GM12874 (cell line): ENCODE data around the gene LRPPRC.

ENCODE experiments used
- TF ChIP-seq, protein P1 (sequence below): IDR thresholded peaks from 2 replicates; pipeline ENCODE4 v1.5.1; 2011; ENCODE audit warnings: low read depth, mild to moderate bottlenecking, control low read depth, low read length, moderate library complexity; ENCODE audit not compliant: insufficient read depth

The LRPPRC gene

DNA sequence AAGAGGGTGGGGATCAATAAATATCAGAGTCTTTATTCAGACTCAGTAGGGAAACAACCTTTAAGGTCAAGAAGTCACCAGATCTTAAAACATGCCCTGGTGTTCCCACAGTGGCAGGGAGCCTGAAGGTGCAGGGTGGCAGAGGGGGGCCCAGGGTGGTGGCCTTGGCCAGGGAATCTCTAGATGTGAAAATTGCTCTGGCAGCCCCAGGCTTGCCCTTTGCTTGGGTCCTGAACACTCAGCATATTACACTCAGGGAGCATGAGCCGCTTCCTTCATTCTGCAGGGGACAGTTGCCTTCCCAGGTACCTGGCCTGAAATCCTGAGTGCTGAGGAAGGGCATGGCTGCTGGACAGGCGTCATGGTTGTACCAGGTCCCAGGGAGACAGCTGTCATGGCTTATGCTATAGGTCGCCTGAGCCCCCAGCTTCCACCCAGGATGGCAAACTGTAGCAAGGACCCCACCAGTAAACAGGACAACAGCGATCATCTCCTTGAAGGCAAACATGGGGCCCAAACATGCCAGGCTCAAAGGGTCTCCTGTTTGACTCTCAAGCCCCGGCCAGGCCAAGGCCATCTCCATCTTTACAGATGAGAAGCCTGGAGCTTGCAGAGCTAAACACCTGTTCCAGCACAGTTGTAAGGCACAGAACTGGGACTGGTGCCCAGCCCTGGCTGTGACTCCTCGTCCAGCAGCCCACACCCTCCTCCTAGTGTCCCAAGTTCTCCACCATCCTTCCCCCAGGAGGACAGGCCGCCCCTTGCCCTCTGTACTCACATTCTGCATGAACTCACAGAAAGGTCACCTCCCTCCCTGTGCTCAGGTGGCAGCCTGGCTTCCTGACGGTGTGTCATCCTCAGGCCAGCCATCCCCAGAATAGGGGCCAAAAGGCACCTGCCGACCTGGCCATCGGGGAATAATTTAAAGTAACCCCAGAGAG is 142.4 kb downstream of the LRPPRC start:
- TF ChIP-seq, protein P1, sequence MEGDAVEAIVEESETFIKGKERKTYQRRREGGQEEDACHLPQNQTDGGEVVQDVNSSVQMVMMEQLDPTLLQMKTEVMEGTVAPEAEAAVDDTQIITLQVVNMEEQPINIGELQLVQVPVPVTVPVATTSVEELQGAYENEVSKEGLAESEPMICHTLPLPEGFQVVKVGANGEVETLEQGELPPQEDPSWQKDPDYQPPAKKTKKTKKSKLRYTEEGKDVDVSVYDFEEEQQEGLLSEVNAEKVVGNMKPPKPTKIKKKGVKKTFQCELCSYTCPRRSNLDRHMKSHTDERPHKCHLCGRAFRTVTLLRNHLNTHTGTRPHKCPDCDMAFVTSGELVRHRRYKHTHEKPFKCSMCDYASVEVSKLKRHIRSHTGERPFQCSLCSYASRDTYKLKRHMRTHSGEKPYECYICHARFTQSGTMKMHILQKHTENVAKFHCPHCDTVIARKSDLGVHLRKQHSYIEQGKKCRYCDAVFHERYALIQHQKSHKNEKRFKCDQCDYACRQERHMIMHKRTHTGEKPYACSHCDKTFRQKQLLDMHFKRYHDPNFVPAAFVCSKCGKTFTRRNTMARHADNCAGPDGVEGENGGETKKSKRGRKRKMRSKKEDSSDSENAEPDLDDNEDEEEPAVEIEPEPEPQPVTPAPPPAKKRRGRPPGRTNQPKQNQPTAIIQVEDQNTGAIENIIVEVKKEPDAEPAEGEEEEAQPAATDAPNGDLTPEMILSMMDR, result no peak

DNA sequence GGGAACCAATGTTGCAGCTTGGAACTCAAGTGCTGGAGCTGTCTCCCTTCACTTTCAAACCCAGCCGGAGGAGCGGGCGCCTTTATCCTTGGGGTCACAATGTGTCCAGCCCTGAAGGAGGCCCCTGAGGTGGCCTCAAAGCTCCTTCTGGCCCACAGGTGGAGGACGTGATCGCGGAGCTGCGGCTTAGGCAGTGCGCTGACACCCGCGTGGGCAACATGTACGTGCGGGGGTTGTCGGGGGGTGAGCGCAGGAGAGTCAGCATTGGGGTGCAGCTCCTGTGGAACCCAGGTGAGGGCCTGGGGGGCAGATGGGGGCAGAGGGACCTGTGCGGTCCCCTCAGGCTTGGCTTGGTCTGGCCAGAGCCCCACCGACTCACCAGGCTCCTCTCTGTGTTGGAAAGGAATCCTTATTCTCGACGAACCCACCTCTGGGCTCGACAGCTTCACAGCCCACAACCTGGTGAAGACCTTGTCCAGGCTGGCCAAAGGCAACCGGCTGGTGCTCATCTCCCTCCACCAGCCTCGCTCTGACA is 143.5 kb downstream of the LRPPRC start:
- TF ChIP-seq, protein P1, result no peak

DNA sequence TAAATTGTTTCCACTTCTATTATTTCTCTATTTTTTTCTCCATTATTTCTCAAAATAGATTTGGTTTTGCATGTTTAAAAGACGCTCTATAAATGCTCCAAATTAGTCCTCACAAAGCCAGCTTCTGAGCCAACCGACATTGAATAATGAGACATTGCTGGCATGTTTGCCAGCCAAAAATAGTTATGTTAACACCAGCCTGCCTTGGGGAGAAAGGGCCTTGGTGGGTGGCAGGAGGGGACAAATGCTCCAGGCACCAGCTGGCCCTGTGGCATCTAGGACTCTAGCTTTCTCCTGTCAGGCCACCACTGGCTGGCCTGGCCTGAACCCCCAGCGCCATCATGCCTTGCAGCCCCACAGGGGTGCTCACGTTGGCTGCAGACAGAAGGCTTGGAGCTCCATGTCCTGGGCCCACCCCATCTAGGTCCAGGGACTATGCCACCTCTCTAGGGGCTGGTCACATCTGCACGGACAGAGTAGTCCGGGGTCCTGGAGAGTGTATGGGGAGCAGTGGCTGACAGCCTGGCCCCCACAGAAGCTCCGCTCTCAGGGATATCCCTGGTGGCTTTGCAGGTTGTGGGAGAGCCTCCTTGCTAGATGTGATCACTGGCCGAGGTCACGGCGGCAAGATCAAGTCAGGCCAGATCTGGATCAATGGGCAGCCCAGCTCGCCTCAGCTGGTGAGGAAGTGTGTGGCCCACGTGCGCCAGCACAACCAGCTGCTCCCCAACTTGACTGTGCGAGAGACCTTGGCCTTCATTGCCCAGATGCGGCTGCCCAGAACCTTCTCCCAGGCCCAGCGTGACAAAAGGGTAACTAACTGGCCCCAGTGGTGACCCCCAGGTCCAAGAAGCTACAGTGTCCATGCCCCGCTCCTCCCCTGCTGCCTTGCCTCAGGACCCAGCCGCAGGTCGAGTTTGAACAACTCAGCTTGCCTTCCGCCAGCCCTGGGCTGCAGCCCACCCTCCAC is 144.5 kb downstream of the LRPPRC start:
- TF ChIP-seq, protein P1, result no peak

DNA sequence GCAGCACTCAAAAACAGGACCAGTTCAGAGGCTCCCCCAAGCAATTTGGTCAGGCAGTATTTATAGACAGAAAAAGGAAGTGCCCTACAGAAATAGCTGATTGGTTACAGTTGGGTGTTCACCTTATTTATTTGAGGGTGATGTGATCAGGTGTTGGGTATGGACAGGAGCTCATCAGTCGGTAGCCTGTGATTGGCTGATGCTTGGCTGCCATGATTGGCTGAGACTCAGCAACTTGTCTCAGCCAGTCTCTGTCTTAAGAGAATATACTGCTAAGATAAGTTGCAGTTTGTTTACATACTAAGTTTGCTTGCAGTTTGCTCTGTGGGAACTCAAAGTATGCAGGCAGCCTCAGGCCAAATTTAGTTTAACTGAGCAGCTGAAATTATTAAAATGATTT is 147.6 kb downstream of the LRPPRC start:
- TF ChIP-seq, protein P1, result no peak

DNA sequence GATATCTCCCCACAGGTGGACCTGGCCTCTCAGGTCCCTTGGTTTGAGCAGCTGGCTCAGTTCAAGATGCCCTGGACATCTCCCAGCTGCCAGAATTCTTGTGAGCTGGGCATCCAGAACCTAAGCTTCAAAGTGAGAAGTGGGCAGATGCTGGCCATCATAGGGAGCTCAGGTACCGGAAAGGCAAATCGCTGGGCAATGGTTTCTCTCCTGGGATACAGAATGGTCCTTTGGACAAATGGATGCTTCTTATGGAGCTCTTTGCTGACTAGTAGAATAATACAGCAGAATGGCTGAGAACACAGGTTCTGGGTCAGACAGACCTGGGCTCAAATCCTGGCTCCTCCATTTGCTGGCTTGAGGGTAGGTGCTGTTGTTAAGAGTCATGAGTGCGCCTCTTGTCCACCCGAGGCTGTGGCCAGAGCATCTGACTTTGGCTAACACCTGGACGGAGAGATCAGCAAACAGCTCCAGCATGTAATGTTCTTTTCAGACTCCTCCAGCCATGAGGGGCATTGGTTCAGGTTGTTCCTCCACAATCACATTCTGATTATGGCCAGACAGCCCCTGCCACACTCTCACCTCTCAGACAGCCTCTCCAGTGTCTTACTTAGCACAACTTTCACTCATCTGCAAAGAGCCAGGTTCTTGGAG is 149.5 kb downstream of the LRPPRC start:
- TF ChIP-seq, protein P1, result no peak

DNA sequence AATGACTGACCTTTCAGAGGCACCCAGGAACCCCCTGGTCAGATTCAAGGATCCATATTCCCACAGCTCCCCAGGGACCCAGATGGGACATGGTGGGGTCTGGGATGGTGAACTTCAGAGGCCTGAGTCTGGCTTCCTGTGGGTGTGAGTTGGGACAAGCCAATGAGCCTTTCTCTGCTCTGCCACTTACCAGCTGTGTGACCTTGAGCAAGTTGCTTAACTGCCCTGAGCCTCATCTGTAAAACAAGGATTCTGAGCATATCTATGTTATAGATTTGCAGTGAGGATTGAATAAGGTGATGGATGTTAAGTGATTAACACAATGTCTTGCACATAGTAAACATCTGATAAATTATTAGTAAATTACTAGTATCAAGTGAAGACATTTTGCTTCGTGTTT is 150.6 kb downstream of the LRPPRC start:
- TF ChIP-seq, protein P1, result no peak
